H9 (cell line): ENCODE results near the gene ZP1. TPM values are rescaled to one million over a fixed set of nuclear protein-coding genes. Genes with fewer than 3 reads are reported as not detected.

Experiments
- DNase-seq: peaks from one replicate; pipeline ENCODE4 v3.0.0-alpha.2; 2017
- H2AFZ ChIP-seq: one replicate; pipeline ENCODE4 v1.6.1; 2013; ENCODE audit warnings: mild to moderate bottlenecking, low read length, control low read depth, moderate library complexity
- H2AK5ac ChIP-seq: 2 replicates; pipeline ENCODE4 v1.6.1; 2013; ENCODE audit warnings: low read length, control low read depth, mixed read lengths; ENCODE audit not compliant: insufficient read length
- H2BK120ac ChIP-seq: one replicate; pipeline ENCODE4 v1.6.1; 2013; ENCODE audit warnings: low read depth, mild to moderate bottlenecking, low read length, control low read depth, inconsistent platforms; ENCODE audit not compliant: poor library complexity, severe bottlenecking
- H2BK12ac ChIP-seq: 2 replicates; pipeline ENCODE4 v1.6.1; 2013; ENCODE audit warnings: low read length, control low read depth, mixed read lengths, low read depth; ENCODE audit not compliant: insufficient read length
- H2BK15ac ChIP-seq: 2 replicates; pipeline ENCODE4 v1.6.1; 2013; ENCODE audit warnings: low read depth, low read length, control low read depth
- H2BK20ac ChIP-seq: one replicate; pipeline ENCODE4 v1.6.1; 2013; ENCODE audit warnings: low read depth, mild to moderate bottlenecking, low read length, control low read depth, inconsistent platforms; ENCODE audit not compliant: poor library complexity, severe bottlenecking
- H2BK5ac ChIP-seq: 2 replicates; pipeline ENCODE4 v1.6.1; 2013; ENCODE audit warnings: low read length, control low read depth, mixed read lengths; ENCODE audit not compliant: insufficient read length
- H3K14ac ChIP-seq: 2 replicates; pipeline ENCODE4 v1.6.1; 2013; ENCODE audit warnings: low read length, control low read depth; ENCODE audit not compliant: insufficient read depth
- H3K18ac ChIP-seq: 2 replicates; pipeline ENCODE4 v1.6.1; 2013; ENCODE audit warnings: low read depth, mild to moderate bottlenecking, mixed read lengths, low read length, control low read depth; ENCODE audit not compliant: insufficient read length
- H3K23ac ChIP-seq: 2 replicates; pipeline ENCODE4 v1.6.1; 2013; ENCODE audit warnings: low read length, control low read depth, mixed read lengths, low read depth; ENCODE audit not compliant: insufficient read length
- H3K23me2 ChIP-seq: 2 replicates; pipeline ENCODE4 v1.6.1; 2013; ENCODE audit warnings: low read depth, mild to moderate bottlenecking, mixed read lengths, low read length, control low read depth; ENCODE audit not compliant: insufficient read length, poor library complexity, severe bottlenecking
- H3K27ac ChIP-seq: 2 replicates; pipeline ENCODE4 v1.5.1; 2013; ENCODE audit warnings: low read length, control low read depth, mixed read lengths, low read depth; ENCODE audit not compliant: insufficient read length
- H3K27me3 ChIP-seq: 2 replicates; pipeline ENCODE4 v1.6.1; 2013; ENCODE audit warnings: low read length, control low read depth, inconsistent platforms; ENCODE audit not compliant: insufficient read depth
- H3K4ac ChIP-seq: 2 replicates; pipeline ENCODE4 v1.6.1; 2013; ENCODE audit warnings: low read depth, mild to moderate bottlenecking, control low read depth, inconsistent platforms, low read length, moderate library complexity
- H3K4me1 ChIP-seq: 2 replicates; pipeline ENCODE4 v1.6.1; 2013; ENCODE audit warnings: low read length, control low read depth, inconsistent platforms; ENCODE audit not compliant: insufficient read depth
- H3K4me2 ChIP-seq: 2 replicates; pipeline ENCODE4 v1.6.1; 2013; ENCODE audit warnings: low read length, control low read depth, mixed read lengths; ENCODE audit not compliant: insufficient read length, insufficient read depth
- H3K56ac ChIP-seq: 2 replicates; pipeline ENCODE4 v1.6.1; 2013; ENCODE audit warnings: low read depth, mild to moderate bottlenecking, mixed read lengths, low read length, control low read depth; ENCODE audit not compliant: insufficient read length
- H3K79me1 ChIP-seq: 2 replicates; pipeline ENCODE4 v1.6.1; 2013; ENCODE audit warnings: low read depth, mild to moderate bottlenecking, moderate library complexity, low read length, control low read depth, inconsistent platforms; ENCODE audit not compliant: insufficient read depth, poor library complexity, severe bottlenecking
- H3K79me2 ChIP-seq: 2 replicates; pipeline ENCODE4 v1.6.1; 2013; ENCODE audit warnings: low read length, control low read depth, inconsistent platforms; ENCODE audit not compliant: insufficient read depth
- H3K9ac ChIP-seq: 2 replicates; pipeline ENCODE4 v1.6.1; 2013; ENCODE audit warnings: low read length, control low read depth, mixed read lengths; ENCODE audit not compliant: insufficient read length; ENCODE audit errors: extremely low read depth
- H3K9me3 ChIP-seq: one replicate; pipeline ENCODE4 v1.6.1; 2013; ENCODE audit warnings: low read depth, low read length, inconsistent platforms; ENCODE audit not compliant: control insufficient read depth
- H3T11ph ChIP-seq: one replicate; pipeline ENCODE4 v1.6.1; 2013; ENCODE audit warnings: mild to moderate bottlenecking, low read length, control low read depth, inconsistent platforms
- H4K20me1 ChIP-seq: one replicate; pipeline ENCODE4 v1.6.1; 2013; ENCODE audit not compliant: control insufficient read depth, insufficient read length, insufficient read depth
- H4K5ac ChIP-seq: 2 replicates; pipeline ENCODE4 v1.6.1; 2013; ENCODE audit warnings: low read depth, mild to moderate bottlenecking, mixed read lengths, low read length, control low read depth; ENCODE audit not compliant: insufficient read length
- H4K8ac ChIP-seq: replicated peaks from 2 replicates; pipeline ENCODE4 v1.6.1; 2013; ENCODE audit warnings: low read length, control low read depth, mixed read lengths, low read depth; ENCODE audit not compliant: insufficient read length
- H4K91ac ChIP-seq: 2 replicates; pipeline ENCODE4 v1.6.1; 2013; ENCODE audit warnings: low read depth, mild to moderate bottlenecking, moderate library complexity, mixed read lengths, low read length, control low read depth; ENCODE audit not compliant: insufficient read length
- H3K27ac Mint-ChIP-seq, 3 experiments: 2 replicates in 2 of 3; 3 replicates in 1 of 3; pipeline ENCODE4 v1.8.0; 2020 to 2021; ENCODE audit warnings: mixed read lengths in 3 of 3, mild to moderate bottlenecking in 1 of 3, moderate library complexity in 1 of 3
- H3K27me3 Mint-ChIP-seq: 2 replicates; pipeline ENCODE4 v1.8.0; 2021; ENCODE audit warnings: low read depth, mild to moderate bottlenecking, moderate library complexity, mixed read lengths
- H3K36me3 Mint-ChIP-seq, 3 experiments: 2 replicates in 2 of 3; 3 replicates in 1 of 3; pipeline ENCODE4 v1.8.0; 2020 to 2021; ENCODE audit warnings: low read depth in 3 of 3, mixed read lengths in 3 of 3; ENCODE audit not compliant: insufficient read depth in 1 of 3
- H3K4me1 Mint-ChIP-seq, 2 experiments: 2 replicates each; pipeline ENCODE4 v1.8.0; 2020; ENCODE audit warnings: mixed read lengths in 2 of 2
- H3K4me3 Mint-ChIP-seq, 2 experiments: 2 replicates in 1 of 2; 3 replicates in 1 of 2; pipeline ENCODE4 v1.8.0; 2020 to 2021; ENCODE audit warnings: mild to moderate bottlenecking in 2 of 2, mixed read lengths in 2 of 2, moderate library complexity in 1 of 2
- H3K9me3 Mint-ChIP-seq, 2 experiments: 2 replicates in 1 of 2; 3 replicates in 1 of 2; pipeline ENCODE4 v1.8.0; 2020; ENCODE audit warnings: mild to moderate bottlenecking in 2 of 2, mixed read lengths in 2 of 2, moderate library complexity in 1 of 2
- WGBS: extraction: QIAGEN DNeasy Blood & Tissue Kit; methylation state at CpG from one replicate; pipeline ENCODE4 v1.1.7; 2013; ENCODE audit warnings: missing lambda C conversion rate, low lambda C conversion rate, mixed read lengths; ENCODE audit not compliant: insufficient read length; ENCODE audit errors: extremely low coverage; 5-methylcytosine and 5-hydroxymethylcytosine counted together
- total RNA-seq: library from RNA; stranded (reverse); gene quantifications from 2 replicates; pipeline ENCODE4 v1.2.1, GENCODE V29; 2021
- TF ChIP-seq, protein P1 (sequence below): fragments of 200-600 bp; sonication (generic); conservative IDR thresholded peaks from 3 replicates; pipeline ENCODE4 v1.8.0; 2021; ENCODE audit warnings: antibody characterized with exemption, mild to moderate bottlenecking

The ZP1 gene
- total RNA-seq, 1 experiment from 2014 or later: not detected

- no peak overlapping the region for H4K8ac ChIP-seq
- H2BK15ac ChIP-seq: no peak overlapping the region
- Mint-ChIP-seq H3K36me3 (no peaks in the 10 kb centered on the region), H3K27ac (no peak overlapping the region), H3K9me3 (no peaks in the 10 kb centered on the region), H3K4me3 (peak overlapping the region in 1 of 2 experiments; percentile 8; a peak in 1 of 5 replicates), H3K4me1 (peaks cover 0 to 3% of the 10 kb centered on the region in 2 experiments; a peak in 1 of 4 replicates), H3K27me3 (peaks cover 15% of the 10 kb centered on the region)
- H3K9me3 ChIP-seq: no peaks in the 10 kb centered on the region
- H2BK20ac ChIP-seq: no peak overlapping the region
- no peaks in the 10 kb centered on the region for H3K27me3 ChIP-seq
- H3T11ph ChIP-seq: no peak overlapping the region
- no peaks in the 10 kb centered on the region for H3K79me1 ChIP-seq
- no CpG with 5 or more reads among the region's 8 CpGs for WGBS
- H3K23me2 ChIP-seq: no peaks in the 10 kb centered on the region
- H3K79me2 ChIP-seq: no peaks in the 10 kb centered on the region
- H4K91ac ChIP-seq: no peak overlapping the region
- H3K27ac ChIP-seq: no peak overlapping the region
- no peak overlapping the region for H2AK5ac ChIP-seq
- H3K4ac ChIP-seq: no peak overlapping the region
- H4K20me1 ChIP-seq: no peaks in the 10 kb centered on the region
- H4K5ac ChIP-seq: no peak overlapping the region
- no peak overlapping the region for H3K9ac ChIP-seq
- no peak overlapping the region for H2AFZ ChIP-seq
- no peak overlapping the region for H3K14ac ChIP-seq
- TF ChIP-seq, protein P1, sequence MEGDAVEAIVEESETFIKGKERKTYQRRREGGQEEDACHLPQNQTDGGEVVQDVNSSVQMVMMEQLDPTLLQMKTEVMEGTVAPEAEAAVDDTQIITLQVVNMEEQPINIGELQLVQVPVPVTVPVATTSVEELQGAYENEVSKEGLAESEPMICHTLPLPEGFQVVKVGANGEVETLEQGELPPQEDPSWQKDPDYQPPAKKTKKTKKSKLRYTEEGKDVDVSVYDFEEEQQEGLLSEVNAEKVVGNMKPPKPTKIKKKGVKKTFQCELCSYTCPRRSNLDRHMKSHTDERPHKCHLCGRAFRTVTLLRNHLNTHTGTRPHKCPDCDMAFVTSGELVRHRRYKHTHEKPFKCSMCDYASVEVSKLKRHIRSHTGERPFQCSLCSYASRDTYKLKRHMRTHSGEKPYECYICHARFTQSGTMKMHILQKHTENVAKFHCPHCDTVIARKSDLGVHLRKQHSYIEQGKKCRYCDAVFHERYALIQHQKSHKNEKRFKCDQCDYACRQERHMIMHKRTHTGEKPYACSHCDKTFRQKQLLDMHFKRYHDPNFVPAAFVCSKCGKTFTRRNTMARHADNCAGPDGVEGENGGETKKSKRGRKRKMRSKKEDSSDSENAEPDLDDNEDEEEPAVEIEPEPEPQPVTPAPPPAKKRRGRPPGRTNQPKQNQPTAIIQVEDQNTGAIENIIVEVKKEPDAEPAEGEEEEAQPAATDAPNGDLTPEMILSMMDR: peak; percentile 92
- no peak overlapping the region for H3K23ac ChIP-seq
- H2BK12ac ChIP-seq: no peak overlapping the region
- no peak overlapping the region for H3K56ac ChIP-seq
- no peak overlapping the region for H3K4me2 ChIP-seq
- DNase-seq: peak; percentile 73
- H3K4me1 ChIP-seq: no peaks in the 10 kb centered on the region
- no peak overlapping the region for H2BK5ac ChIP-seq
- H2BK120ac ChIP-seq: no peak overlapping the region
- H3K18ac ChIP-seq: no peak overlapping the region
Observed at GRCh38 chr11:60831143-60831500, 36.2 kb upstream of the ZP1 start.
